NT2/D1 (cell line): ENCODE measurements around the gene RC3H1.

Experiments
- SUZ12 ChIP-seq: IDR thresholded peaks from 2 replicates; pipeline ENCODE4 v1.6.1; 2011; ENCODE audit not compliant: insufficient read length, insufficient read depth; ENCODE audit errors: extremely low read depth
- YY1 ChIP-seq: IDR thresholded peaks from 2 replicates; pipeline ENCODE4 v1.6.1; 2011; ENCODE audit not compliant: insufficient read length, insufficient read depth
- ZNF274 ChIP-seq: IDR thresholded peaks from 2 replicates; pipeline ENCODE4 v1.6.1; 2011; ENCODE audit warnings: mild to moderate bottlenecking, low read depth, low read length

GRCh38 chr1:174018565-174018964 is 3.6 kb downstream of the RC3H1 start:
- no peak for TF ChIP-seq YY1
- no peak for TF ChIP-seq SUZ12
- TF ChIP-seq ZNF274 = no peak
